Spleen (tissue), 7 donors: ENCODE results near the gene NXPE2.

Source experiments
- POLR2A ChIP-seq, 3 donors: fragments of 450-650 bp; IDR thresholded peaks; one replicate each; pipeline ENCODE4 v1.5.1; 2017; ENCODE audit warnings: antibody characterized with exemption in 3 of 3, mild to moderate bottlenecking in 1 of 3
- POLR2AphosphoS5 ChIP-seq, 3 donors: sonication (generic); formaldehyde crosslinking; IDR thresholded peaks; one replicate each; pipeline ENCODE4 v1.5.1; 2017; ENCODE audit warnings: antibody characterized with exemption in 3 of 3
- TF ChIP-seq, protein P1 (sequence below), 11 experiments: fragments of 200-600 bp in 7 of 11; fragments of 450-650 bp in 4 of 11; sonication (generic) in 4 of 11; IDR thresholded peaks in 8 of 11; conservative IDR thresholded peaks in 3 of 11; 1 replicate in 7 of 11; 2 replicates in 4 of 11; pipeline versions ENCODE4 v1.4.0 to v1.8.0; 2016 to 2021; ENCODE audit warnings: antibody characterized with exemption in 11 of 11, inconsistent platforms in 4 of 11, mild to moderate bottlenecking in 1 of 11
- donor health status: DM: no; HTN: no; CAD: no; lungs with moderate emphysema.
- donor health status: DM: no; HTN: no; CAD: no.
- donor health status: DM: no; HTN: no; CAD: no.

DNA sequence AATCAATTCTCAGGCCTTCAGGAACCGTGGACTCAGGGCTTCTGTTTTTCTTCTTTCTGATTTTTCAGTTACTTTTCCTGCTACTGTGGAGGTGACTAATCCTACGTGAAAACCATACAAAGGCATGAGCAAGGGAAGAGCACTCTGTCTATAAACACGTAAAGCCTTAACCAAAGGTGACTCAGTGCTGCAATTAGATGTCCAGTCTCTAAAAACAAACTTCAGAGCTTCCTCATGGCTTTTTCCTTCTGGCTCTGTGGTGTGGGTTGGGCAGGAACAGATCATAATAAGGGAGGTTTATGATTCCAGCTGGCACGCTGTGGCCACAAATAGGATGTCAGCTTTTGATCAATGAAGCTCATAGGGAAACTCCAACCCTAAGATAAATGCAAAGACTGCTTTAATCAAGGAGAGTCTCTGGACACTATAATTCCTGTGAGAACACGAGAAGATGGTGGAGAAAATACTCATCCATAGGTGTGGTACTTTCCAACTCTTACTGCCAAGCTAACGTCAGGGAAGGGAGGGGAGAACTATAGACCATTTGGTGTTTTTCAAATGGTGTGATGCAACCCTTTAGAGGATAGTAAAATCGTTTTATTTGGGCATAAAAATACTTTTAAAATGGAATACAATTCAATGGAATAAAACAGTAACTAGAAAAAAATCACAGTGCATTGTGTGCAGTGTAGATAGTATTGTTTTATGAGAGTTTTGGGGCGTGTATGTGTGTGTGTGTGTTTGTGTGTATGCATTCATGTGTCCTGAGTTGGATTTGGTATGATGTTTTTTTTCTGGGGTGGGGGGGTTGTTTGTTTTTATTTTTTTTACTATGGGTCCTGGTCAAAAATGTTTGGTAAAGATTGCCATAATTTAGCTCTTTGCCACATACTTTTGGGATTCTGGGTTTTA, at the start of gene NXPE2:
- TF ChIP-seq POLR2A (IDR thresholded peaks at IDR 0.05) (no peak), POLR2AphosphoS5 (IDR thresholded peaks at IDR 0.05) (no peak)
- TF ChIP-seq, protein P1, sequence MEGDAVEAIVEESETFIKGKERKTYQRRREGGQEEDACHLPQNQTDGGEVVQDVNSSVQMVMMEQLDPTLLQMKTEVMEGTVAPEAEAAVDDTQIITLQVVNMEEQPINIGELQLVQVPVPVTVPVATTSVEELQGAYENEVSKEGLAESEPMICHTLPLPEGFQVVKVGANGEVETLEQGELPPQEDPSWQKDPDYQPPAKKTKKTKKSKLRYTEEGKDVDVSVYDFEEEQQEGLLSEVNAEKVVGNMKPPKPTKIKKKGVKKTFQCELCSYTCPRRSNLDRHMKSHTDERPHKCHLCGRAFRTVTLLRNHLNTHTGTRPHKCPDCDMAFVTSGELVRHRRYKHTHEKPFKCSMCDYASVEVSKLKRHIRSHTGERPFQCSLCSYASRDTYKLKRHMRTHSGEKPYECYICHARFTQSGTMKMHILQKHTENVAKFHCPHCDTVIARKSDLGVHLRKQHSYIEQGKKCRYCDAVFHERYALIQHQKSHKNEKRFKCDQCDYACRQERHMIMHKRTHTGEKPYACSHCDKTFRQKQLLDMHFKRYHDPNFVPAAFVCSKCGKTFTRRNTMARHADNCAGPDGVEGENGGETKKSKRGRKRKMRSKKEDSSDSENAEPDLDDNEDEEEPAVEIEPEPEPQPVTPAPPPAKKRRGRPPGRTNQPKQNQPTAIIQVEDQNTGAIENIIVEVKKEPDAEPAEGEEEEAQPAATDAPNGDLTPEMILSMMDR (IDR thresholded peaks at IDR 0.05 in 8 of 11, conservative IDR thresholded peaks at IDR 0.05 in 3 of 11) = no peak
